Stomach (tissue), 4 donors: ENCODE results near the gene PSME4.

Experiments used
- EP300 ChIP-seq: sonication (generic); formaldehyde crosslinking; IDR thresholded peaks from one replicate; pipeline ENCODE4 v1.6.1; 2017; ENCODE audit warnings: antibody characterized with exemption
- POLR2A ChIP-seq, 4 donors: fragments of 450-650 bp; IDR thresholded peaks; one replicate each; pipeline ENCODE4 v1.6.1; 2016; ENCODE audit warnings: antibody characterized with exemption in 4 of 4, control low read depth in 2 of 4, mild to moderate bottlenecking in 1 of 4, moderate library complexity in 1 of 4
- POLR2AphosphoS5 ChIP-seq, 3 donors: sonication (generic); formaldehyde crosslinking; IDR thresholded peaks; one replicate each; pipeline ENCODE4 v1.6.1; 2016; ENCODE audit warnings: antibody characterized with exemption in 3 of 3
- TF ChIP-seq, protein P1 (sequence below), 7 experiments: fragments of 450-650 bp in 4 of 7; fragments of 200-600 bp in 3 of 7; sonication (generic) in 3 of 7; IDR thresholded peaks; one replicate each; pipeline ENCODE4 v1.5.1; 2016 to 2019; ENCODE audit warnings: antibody characterized with exemption in 7 of 7, control low read depth in 2 of 7, mild to moderate bottlenecking in 1 of 7

DNA sequence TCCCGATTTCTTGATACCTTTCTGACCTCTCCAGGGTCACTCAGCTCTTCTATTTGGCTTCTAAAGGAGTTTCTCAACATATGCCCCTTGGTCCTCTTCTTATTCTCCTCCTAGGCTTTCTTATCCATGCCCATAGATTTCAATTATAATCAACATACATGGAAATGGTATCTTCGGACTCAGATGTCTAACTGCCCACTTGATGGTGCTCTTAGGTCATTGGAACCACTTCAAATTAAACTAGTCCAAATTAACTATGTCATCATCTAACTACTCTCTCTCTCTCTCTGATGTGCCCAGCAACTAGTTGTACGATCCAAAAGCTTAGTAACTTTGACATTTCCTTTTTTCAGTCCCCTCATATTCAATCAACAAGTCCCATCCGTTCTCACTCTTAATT, 67.8 kb downstream of the PSME4 start:
- TF ChIP-seq POLR2A (IDR thresholded peaks at IDR 0.05) (no peak), POLR2AphosphoS5 (IDR thresholded peaks at IDR 0.05) (no peak), EP300 (no peak)
- TF ChIP-seq, protein P1, sequence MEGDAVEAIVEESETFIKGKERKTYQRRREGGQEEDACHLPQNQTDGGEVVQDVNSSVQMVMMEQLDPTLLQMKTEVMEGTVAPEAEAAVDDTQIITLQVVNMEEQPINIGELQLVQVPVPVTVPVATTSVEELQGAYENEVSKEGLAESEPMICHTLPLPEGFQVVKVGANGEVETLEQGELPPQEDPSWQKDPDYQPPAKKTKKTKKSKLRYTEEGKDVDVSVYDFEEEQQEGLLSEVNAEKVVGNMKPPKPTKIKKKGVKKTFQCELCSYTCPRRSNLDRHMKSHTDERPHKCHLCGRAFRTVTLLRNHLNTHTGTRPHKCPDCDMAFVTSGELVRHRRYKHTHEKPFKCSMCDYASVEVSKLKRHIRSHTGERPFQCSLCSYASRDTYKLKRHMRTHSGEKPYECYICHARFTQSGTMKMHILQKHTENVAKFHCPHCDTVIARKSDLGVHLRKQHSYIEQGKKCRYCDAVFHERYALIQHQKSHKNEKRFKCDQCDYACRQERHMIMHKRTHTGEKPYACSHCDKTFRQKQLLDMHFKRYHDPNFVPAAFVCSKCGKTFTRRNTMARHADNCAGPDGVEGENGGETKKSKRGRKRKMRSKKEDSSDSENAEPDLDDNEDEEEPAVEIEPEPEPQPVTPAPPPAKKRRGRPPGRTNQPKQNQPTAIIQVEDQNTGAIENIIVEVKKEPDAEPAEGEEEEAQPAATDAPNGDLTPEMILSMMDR (IDR thresholded peaks at IDR 0.05): no peak
